ENCODE measurements around the gene NDUFB10.

NDUFB10 gene

DNA sequence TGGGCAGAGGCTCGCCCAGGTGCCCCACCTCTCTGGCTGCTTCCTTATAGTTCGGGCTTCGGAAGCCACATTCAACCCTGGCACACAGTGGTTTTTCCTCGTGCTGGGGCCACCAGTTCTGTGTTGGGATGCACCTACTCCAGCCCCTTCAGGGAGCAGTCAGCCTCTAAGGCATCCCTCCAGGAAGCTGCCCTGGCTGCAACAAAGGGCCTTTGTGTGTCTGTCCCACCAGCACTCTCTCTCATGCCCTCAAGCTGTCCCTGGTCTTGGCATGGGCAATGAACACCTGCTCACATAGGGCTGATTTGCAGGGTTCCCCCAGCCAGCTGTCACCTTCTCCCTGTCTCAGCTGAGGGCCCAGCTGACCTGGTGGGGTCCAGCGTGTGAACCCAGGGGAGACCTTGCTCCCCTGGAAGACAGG is 22.7 kb downstream of the NDUFB10 start:
- TF ChIP-seq, protein P1, sequence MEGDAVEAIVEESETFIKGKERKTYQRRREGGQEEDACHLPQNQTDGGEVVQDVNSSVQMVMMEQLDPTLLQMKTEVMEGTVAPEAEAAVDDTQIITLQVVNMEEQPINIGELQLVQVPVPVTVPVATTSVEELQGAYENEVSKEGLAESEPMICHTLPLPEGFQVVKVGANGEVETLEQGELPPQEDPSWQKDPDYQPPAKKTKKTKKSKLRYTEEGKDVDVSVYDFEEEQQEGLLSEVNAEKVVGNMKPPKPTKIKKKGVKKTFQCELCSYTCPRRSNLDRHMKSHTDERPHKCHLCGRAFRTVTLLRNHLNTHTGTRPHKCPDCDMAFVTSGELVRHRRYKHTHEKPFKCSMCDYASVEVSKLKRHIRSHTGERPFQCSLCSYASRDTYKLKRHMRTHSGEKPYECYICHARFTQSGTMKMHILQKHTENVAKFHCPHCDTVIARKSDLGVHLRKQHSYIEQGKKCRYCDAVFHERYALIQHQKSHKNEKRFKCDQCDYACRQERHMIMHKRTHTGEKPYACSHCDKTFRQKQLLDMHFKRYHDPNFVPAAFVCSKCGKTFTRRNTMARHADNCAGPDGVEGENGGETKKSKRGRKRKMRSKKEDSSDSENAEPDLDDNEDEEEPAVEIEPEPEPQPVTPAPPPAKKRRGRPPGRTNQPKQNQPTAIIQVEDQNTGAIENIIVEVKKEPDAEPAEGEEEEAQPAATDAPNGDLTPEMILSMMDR (IDR thresholded peaks at IDR 0.05), result no peak
- Histone ChIP-seq H2AFZ (no peak overlapping the region), H3K9ac (no peak overlapping the region), H3K4me2 (ENCODE audit: low read length) (no peak overlapping the region), H3K27me3 (ENCODE audit: control insufficient read depth, insufficient read depth, low read length) (no peaks in the 10 kb centered on the region), H3K4me1 (peaks cover 5% of the 10 kb centered on the region), H3K4me3 (ENCODE audit: low read depth, low read length) (no peak overlapping the region), H3K36me3 (ENCODE audit: control insufficient read depth, insufficient read depth, low read length) (no peaks in the 10 kb centered on the region), H3K79me2 (no peaks in the 10 kb centered on the region), H3K9me3 (ENCODE audit: control insufficient read depth, low read length) (no peaks in the 10 kb centered on the region), H3K27ac (no peak overlapping the region)

DNA sequence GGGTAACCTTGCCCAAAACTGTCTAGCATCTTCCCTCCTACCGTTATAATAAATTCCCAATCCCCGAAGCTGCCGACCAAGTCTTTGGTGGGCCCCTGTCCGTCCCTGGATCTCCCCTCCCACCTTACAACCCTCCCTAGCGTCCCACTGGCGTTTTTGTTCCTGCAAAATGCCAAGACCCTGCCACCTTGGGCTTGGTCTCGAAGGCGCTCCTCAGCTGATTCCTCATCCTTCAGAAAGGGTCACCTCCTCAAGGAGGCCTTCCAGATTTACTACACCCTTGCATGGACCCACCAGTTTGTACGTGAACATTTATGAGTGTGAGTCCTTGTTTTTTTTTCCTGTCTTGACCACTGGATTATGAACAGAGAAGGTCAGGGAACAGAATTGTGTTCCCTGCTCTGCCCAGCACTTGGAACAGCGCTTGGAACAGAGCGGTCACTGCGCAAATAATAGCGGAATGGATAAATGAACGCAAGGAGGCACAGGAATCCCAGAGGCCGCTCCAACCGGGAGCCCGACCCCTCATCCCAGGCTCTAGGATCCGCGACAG is 23.7 kb downstream of the NDUFB10 start:
- Histone ChIP-seq H3K9me3 (ENCODE audit: control insufficient read depth, low read length) (no peaks in the 10 kb centered on the region), H3K4me2 (ENCODE audit: low read length) (peak overlapping the region; percentile 98), H3K4me1 (peaks cover 5% of the 10 kb centered on the region), H3K36me3 (ENCODE audit: control insufficient read depth, insufficient read depth, low read length) (no peaks in the 10 kb centered on the region), H3K27ac (peak overlapping the region; percentile 25), H3K27me3 (ENCODE audit: control insufficient read depth, insufficient read depth, low read length) (no peaks in the 10 kb centered on the region), H3K79me2 (no peaks in the 10 kb centered on the region), H2AFZ (peak overlapping the region; percentile 63), H3K9ac (no peak overlapping the region), H3K4me3 (ENCODE audit: low read depth, low read length) (peak overlapping the region; percentile 71)
- TF ChIP-seq, protein P1 (IDR thresholded peaks at IDR 0.05), result no peak

DNA sequence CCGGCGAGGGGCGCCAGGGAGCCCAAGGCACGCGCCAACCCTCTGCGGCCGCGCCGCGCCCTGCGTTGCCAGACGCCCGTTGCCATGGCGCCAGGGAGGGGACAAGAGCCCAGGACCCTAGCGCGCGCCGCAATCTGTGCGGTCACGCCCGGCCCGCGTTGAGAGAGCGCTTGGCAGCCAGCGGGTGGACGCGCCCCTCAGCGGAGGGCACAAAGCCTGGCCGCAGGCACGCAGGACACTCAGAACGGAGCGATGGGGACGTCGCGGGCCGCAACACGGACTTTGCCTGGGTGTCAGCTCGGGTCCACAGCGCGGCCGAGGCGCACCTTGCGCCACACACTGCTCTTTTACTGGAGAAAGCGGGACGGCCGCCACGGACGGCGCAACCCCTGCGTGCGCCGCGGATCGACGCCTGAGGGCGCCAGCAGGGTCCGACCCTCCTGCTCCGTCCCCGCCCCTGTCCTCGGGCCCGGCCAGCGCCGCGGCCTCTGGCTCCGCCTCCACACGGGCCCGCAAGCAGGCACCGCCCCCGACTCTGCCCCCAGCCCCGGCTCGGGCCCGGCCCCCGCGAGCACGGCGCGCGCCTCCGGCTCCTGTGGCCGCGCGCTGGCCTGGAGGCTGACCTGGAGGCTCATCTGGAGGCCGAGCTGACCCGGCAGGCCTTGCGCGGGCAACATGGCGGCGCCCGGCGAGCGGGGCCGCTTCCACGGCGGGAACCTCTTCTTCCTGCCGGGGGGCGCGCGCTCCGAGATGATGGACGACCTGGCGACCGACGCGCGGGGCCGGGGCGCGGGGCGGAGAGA is 24.4 kb downstream of the NDUFB10 start, which contains the start of gene GFER:
Gene GFER, plus strand, starts transcription at position 650 of the 803 bp plus-strand sequence. Its CDS starts 26 bp downstream, at position 676.
- peak within 1 kb of the TSS; percentile 71 for H3K4me3 ChIP-seq (ENCODE audit: low read depth, low read length)
- peak within 1 kb of the TSS; percentile 71 for H2AFZ ChIP-seq
- no peaks in the 10 kb centered on the region for H3K27me3 ChIP-seq (ENCODE audit: control insufficient read depth, insufficient read depth, low read length)
- TF ChIP-seq, protein P1 (IDR thresholded peaks at IDR 0.05), result no peak
- H3K79me2 ChIP-seq, result no peaks in the 10 kb centered on the region
- no peaks in the 10 kb centered on the region for H3K36me3 ChIP-seq (ENCODE audit: control insufficient read depth, insufficient read depth, low read length)
- no peaks in the 10 kb centered on the region for H3K9me3 ChIP-seq (ENCODE audit: control insufficient read depth, low read length)
- H3K4me1 ChIP-seq, result peaks cover 5% of the 10 kb centered on the region
- H3K9ac ChIP-seq, result peak within 1 kb of the TSS; percentile 58
- H3K4me2 ChIP-seq (ENCODE audit: low read length), result peak within 1 kb of the TSS; percentile 98
- H3K27ac ChIP-seq, result peak within 1 kb of the TSS; percentile 48

DNA sequence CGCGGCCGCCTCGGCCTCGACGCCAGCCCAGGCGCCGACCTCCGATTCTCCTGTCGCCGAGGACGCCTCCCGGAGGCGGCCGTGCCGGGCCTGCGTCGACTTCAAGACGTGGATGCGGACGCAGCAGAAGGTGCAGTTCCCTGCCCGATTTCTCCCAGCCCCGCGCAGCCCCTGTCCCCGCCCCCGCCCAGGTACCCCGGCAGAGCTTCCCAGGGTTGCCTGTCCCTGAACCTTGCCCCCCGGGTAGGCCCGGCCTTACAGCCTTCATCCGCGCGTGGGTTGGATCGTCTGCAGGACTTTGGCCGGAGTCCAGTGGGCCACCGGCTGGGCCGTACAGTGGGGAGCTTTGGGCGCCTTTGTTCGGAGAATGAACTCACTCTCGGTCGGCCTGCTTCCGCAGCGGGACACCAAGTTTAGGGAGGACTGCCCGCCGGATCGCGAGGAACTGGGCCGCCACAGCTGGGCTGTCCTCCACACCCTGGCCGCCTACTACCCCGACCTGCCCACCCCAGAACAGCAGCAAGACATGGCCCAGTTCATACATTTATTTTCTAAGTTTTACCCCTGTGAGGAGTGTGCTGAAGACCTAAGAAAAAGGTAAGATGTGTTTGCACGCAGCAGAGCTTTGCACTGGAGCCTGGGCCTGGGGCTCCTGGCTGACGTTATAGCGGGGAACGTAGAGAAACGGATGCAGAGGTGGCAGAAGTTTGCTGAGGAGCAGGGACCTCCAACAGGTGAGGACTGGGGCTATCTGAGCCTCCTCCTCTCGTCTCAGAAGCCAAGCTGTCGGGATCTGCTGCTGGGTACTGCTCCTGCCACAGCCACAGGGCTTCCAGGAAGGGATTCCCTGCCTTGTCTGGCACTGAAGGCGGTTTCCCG is 25.2 kb downstream of the NDUFB10 start:
- peak overlapping the region; percentile 48 for H3K27ac ChIP-seq
- H3K9ac ChIP-seq, result peak overlapping the region; percentile 58
- no peaks in the 10 kb centered on the region for H3K36me3 ChIP-seq (ENCODE audit: control insufficient read depth, insufficient read depth, low read length)
- no peaks in the 10 kb centered on the region for H3K27me3 ChIP-seq (ENCODE audit: control insufficient read depth, insufficient read depth, low read length)
- TF ChIP-seq, protein P1 (IDR thresholded peaks at IDR 0.05), result no peak
- H3K9me3 ChIP-seq (ENCODE audit: control insufficient read depth, low read length), result no peaks in the 10 kb centered on the region
- peak overlapping the region; percentile 71 for H3K4me3 ChIP-seq (ENCODE audit: low read depth, low read length)
- H2AFZ ChIP-seq, result peak overlapping the region; percentile 71
- no peaks in the 10 kb centered on the region for H3K79me2 ChIP-seq
- peaks cover 5% of the 10 kb centered on the region for H3K4me1 ChIP-seq
- H3K4me2 ChIP-seq (ENCODE audit: low read length), result peak overlapping the region; percentile 98

All from parathyroid adenoma (tissue), 2 donors.